Endometrial microvascular endothelial cells (primary cell): ENCODE results near the gene CCBE1. TPM values are rescaled to one million over a fixed set of nuclear protein-coding genes. Genes with fewer than 3 reads are reported as not detected.
"Not testable (repeated sequence)": the region's sequence is repeated elsewhere in the genome, so short reads cannot be mapped to it uniquely, and the experiment has no call there.

Source experiments
- in situ Hi-C: cut with HindIII; loops from 2 replicates; pipeline ENCODE4 v1.10.0; 2017; ENCODE audit warnings: low sequenced_read_pairs, low pct_unique_long_range_greater_than_20kb; ENCODE audit errors: inconsistent ontology term
- total RNA-seq: library from RNA; depleted of rRNA; stranded (reverse); fragments of >200 nt; gene quantifications from one replicate; pipeline ENCODE4 v1.2.3, GENCODE V29; 2015; ENCODE audit errors: inconsistent ontology term

CCBE1 gene
- total RNA-seq, 1 donor from 2014 or later, result 8.7 TPM

- in situ Hi-C loops, result no loop called here
These were observed 20.9 kb upstream of the CCBE1 start for GRCh38 chr18:59718108-59718463.

- in situ Hi-C loops, result no loop called here
These were observed 20.1 kb upstream of the CCBE1 start for GRCh38 chr18:59717291-59717690.

GRCh38 chr18:59715966-59716369 is 18.7 kb upstream of the CCBE1 start:
- in situ Hi-C loops, result no loop called here

- in situ Hi-C loops, result no loop called here
These were observed 18.2 kb upstream of the CCBE1 start for GRCh38 chr18:59715445-59715844.

- in situ Hi-C loops, result not testable (repeated sequence)
These were observed 16.9 kb upstream of the CCBE1 start for GRCh38 chr18:59714096-59714495.

GRCh38 chr18:59712311-59712710 is 15.1 kb upstream of the CCBE1 start:
- in situ Hi-C loops, result no loop called here

- in situ Hi-C loops, result no loop called here
These were observed 11.8 kb upstream of the CCBE1 start for GRCh38 chr18:59708988-59709387.

GRCh38 chr18:59707306-59707705 is 10.1 kb upstream of the CCBE1 start:
- in situ Hi-C loops, result no loop called here

GRCh38 chr18:59706499-59706898 is 9.3 kb upstream of the CCBE1 start:
- in situ Hi-C loops, result no loop called here

- in situ Hi-C loops, result no loop called here
These were observed 7.9 kb upstream of the CCBE1 start for GRCh38 chr18:59705145-59705544.

- in situ Hi-C loops, result no loop called here
These were observed 6.9 kb upstream of the CCBE1 start for GRCh38 chr18:59704146-59704545.

- in situ Hi-C loops, result no loop called here
These were observed 4.0 kb upstream of the CCBE1 start for GRCh38 chr18:59701272-59701671.

GRCh38 chr18:59700535-59700967 is 3.3 kb upstream of the CCBE1 start:
- in situ Hi-C loops, result no loop called here

GRCh38 chr18:59699750-59700534 is 2.7 kb upstream of the CCBE1 start:
- in situ Hi-C loops, result no loop called here

GRCh38 chr18:59699061-59699460 is 1.8 kb upstream of the CCBE1 start:
- in situ Hi-C loops, result no loop called here

- in situ Hi-C loops, result no loop called here
These were observed 650 bp downstream of the CCBE1 start for GRCh38 chr18:59696311-59697235.

- in situ Hi-C loops, result no loop called here
These were observed 1.7 kb downstream of the CCBE1 start for GRCh38 chr18:59695551-59695950.

GRCh38 chr18:59694824-59695223 is 2.4 kb downstream of the CCBE1 start:
- in situ Hi-C loops, result no loop called here

GRCh38 chr18:59691996-59692395 is 5.2 kb downstream of the CCBE1 start:
- in situ Hi-C loops, result no loop called here

- in situ Hi-C loops, result no loop called here
These were observed 6.2 kb downstream of the CCBE1 start for GRCh38 chr18:59690996-59691395.
